Hematopoietic multipotent progenitor cell (in vitro differentiated cells): ENCODE measurements around the gene GAL3ST2. TPM values are rescaled to one million over a fixed set of nuclear protein-coding genes. Genes with fewer than 3 reads are reported as not detected.
"Not testable (repeated sequence)": the region's sequence is repeated elsewhere in the genome, so short reads cannot be mapped to it uniquely, and the experiment has no call there.

ENCODE experiments used
- DNase-seq, 3 donors: peaks; one replicate each; pipeline ENCODE4 v3.0.0-alpha.2; 2011 to 2015; ENCODE audit warnings: low read depth in 2 of 3, low spot score in 2 of 3
- total RNA-seq: library from RNA; depleted of rRNA; stranded (reverse); fragments of >200 nt; gene quantifications from one replicate; pipeline ENCODE4 v1.2.3, GENCODE V29; 2012

GAL3ST2 gene
- total RNA-seq, 1 donor, result 3.8 TPM

GRCh38 chr2:241746084-241746483 lies 30.5 kb upstream of the GAL3ST2 start:
- DNase-seq, result no peak

DNA sequence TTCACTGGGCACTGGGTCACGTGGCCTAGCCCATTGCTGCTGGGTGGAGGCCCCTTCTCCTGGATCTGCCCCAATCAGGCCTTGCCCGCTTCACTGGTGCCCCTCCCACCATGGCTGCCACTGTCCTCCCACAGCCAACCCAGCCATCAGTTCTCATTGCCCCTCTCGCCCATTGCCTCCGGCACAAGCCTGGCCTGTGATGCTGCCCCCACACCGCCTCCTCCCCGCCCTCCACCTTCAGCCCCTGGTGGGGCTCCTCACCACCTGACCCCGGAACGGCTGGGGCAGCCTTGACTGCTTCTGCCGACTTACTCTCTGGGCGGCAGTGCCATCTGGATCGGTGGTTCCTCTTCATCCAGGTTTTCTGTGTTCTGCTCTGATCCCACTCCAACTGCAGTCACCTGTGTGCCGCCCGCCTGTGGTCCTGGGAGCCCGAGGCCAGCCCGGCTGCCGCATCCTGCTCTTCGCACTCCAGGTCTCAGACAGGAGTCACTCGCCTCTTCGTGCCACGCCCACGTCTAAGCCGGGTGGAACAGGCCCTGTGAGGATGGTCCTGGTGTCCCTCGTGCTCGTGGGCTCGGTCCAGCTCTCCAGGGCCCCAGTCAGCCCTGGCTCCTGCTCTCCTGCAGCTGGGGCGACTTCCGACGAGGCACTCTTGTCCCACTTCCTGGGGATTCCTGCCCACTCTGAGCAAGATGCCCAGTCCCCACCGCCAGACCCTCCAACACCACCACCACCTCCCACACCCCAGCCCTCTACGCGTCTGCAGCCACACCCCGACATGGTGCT lies 28.0 kb upstream of the GAL3ST2 start:
- no peak for DNase-seq

GRCh38 chr2:241750076-241750840 lies 26.4 kb upstream of the GAL3ST2 start:
- no peak for DNase-seq

GRCh38 chr2:241751152-241751551 lies 25.5 kb upstream of the GAL3ST2 start:
- no peak for DNase-seq

DNA sequence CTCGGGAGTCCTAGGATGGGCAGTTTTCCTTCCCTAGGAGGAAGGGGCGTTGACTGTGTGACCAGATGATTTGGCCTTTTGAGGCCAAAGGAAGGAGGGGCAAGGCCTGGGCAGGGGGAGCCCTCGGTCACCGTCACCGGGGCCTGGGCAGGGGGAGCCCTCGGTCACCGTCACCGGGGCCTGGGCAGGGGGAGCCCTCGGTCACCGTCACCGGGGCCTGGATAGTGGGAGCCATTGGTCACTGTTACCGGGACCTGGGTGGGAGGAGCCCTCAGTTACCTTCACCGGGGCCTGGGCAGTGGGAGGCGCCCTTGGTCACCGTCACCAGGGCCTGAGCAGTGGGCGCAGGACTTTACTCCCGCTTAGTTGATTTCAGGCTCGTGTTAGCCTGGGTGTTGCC lies 24.8 kb upstream of the GAL3ST2 start:
- no peak for DNase-seq

DNA sequence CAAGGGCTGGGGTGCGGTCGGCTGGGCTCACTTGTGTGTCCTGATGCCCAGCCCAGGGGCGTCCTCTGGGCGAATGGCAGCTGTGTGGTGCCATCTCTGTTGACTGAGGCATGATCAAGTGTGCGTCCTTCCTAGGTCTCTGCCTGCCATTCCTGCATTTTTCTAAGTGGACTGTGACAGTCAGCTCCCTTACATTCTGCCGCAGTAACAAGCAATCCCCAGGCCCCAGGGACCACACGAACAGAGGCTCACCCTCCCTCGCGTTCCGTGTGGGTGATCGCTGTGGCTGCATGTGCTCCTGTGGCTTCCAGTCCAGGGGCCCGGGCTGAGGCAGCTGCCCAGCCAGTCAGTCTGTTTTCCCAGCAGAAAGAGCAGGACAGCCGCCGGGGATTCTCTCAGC lies 24.4 kb upstream of the GAL3ST2 start:
- DNase-seq, result no peak

GRCh38 chr2:241752689-241753276 lies 23.8 kb upstream of the GAL3ST2 start:
- no peak for DNase-seq

- DNase-seq, result no peak
Measured at GRCh38 chr2:241753493-241753892, 23.1 kb upstream of the GAL3ST2 start.

DNA sequence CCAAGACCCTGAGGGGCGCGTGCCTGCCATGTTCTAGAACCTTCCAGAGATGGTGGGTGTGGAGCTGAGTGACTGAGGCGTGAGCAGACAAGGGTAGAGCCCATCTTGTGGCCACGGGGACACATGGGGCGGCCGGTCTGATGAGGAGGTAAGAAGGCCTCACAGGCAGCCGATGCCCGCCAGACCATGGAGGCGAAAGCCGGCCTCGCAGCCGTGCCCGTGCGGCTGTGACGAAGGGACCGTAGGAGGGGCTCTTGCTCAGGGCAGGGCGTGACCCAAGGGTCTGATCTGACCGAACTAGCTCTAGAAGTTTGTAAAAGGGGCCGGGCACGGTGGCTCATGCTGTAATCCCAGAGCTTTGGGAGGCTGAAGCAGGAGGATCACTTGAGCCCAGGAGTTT lies 22.6 kb upstream of the GAL3ST2 start:
- no peak for DNase-seq

DNA sequence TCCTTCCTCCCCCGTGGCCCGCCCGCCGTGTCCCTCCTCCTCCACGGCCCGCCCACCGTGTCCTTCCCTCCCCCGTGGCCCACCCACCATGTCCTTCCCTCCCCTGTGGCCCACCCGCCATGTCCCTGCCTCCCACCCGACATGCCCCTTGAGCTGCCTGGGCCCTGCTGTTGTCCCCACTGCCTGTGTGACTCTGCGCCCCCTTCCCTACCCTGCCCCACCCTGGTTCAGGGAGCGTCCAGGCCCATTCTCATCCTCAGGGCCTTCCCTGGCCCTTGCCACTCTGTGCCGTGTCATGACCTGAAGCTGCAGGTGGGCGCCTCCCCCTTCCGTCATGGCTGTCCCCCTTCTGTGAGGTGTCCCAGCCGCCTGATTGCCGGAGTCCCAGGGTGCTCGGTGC lies 21.5 kb upstream of the GAL3ST2 start:
- no peak for DNase-seq

DNA sequence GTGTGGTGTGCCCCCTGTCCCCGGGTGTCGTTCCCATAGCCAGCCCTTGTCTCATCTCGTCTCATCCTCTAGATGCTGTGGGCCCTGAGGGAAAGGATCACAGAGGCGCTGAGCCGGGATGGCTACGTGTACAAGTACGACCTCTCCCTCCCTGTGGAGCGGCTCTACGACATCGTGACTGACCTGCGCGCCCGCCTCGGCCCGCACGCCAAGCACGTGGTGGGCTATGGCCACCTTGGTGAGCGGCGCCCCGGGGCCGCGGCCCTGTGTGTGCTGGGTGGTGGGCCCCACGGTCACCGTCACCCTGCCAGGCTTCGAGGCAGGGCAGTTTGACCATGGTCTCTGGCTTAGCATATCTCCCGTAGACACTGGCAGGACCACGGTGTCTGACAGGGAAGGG lies 20.8 kb upstream of the GAL3ST2 start:
- no peak for DNase-seq

GRCh38 chr2:241759067-241759807 lies 17.4 kb upstream of the GAL3ST2 start:
- no peak for DNase-seq

DNA sequence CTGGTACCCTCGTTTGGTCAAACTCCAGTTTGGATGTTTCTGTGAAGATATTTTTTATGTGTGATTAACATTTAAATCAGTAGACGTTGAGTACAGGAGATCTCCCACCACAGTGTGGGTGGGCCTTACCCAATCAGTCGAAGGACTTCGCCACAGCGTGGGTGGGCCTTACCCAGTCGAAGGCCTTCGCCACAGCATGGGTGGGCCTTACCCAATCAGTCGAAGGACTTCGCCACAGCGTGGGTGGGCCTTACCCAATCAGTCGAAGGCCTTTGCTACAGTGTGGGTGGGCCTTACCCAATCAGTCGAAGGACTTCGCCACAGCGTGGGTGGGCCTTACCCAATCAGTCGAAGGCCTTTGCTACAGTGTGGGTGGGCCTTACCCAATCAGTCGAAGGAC lies 16.7 kb upstream of the GAL3ST2 start:
- DNase-seq, result not testable (repeated sequence)

GRCh38 chr2:241760301-241760771 lies 16.3 kb upstream of the GAL3ST2 start:
- DNase-seq, result peak in 1 of 3 donors; percentile 32

DNA sequence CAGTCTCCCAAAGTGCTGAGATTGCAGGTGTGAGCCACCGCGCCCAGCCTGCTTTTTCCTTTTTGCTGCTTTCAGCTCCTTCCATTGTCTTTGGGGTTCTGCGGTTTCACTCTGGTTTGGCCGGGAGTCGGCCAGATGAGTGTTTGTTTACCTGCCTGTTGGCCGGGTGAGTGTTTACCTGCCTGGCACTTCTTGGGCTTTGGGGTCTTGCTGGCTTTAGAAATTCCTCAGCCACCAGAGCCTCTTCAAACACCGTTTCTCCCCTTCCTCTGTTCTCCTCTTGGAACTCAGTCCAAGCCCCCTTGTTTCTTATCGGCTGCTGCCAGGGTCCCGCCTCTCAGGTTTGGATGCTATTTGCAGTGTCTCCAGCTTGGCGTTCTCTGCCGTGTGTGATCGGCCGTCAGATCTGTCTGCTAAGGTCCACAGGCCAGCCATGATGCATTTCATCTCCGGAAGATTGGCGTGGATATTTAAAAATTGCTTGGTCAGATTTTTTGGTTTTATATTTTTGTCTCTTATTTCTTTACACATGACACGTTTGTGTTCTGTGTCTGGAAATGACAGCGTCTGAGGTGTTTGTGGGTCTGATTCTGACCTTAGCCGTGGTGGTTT lies 14.2 kb upstream of the GAL3ST2 start:
- DNase-seq, result no peak

- DNase-seq, result peak in 1 of 3 donors; percentile 23
Measured at GRCh38 chr2:241762933-241763369, 13.7 kb upstream of the GAL3ST2 start.

DNA sequence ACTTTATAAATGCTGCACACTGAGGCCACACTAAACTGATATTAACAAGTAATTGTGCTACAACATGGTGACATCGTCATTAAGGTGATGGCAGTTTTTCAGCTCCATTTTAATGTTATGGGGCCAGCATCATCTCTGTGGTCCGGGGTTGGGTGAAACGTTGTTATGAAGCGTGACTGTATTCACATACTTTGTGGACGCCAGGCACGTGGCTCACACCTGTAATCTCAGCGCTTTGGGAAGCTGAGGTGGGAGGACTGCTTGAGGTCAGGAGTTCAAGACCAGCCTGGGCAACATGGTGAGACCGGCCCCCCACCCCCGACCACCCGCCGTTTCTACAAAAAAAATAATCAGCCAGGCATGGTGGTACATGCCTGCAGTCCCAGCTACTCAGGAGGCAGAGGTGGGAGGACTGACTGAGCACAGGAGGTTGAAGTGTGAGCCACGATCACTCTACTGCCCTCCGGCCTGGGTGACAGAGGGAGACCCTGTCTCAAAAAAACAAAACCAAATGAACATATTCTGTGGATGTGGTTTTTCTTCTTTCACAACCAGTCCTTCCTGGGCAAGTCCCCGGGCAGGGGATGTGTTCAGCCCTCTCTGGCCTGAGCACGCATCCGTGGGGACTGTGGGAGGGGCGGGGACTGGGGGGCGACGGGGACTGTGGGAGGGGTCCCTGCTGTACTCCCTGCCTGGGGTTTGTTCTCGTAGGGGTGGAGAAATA lies 12.9 kb upstream of the GAL3ST2 start:
- no peak for DNase-seq

- no peak for DNase-seq
Measured at GRCh38 chr2:241764275-241765241, 12.1 kb upstream of the GAL3ST2 start.
